ENCODE data around the gene CMIP.

CMIP gene

DNA sequence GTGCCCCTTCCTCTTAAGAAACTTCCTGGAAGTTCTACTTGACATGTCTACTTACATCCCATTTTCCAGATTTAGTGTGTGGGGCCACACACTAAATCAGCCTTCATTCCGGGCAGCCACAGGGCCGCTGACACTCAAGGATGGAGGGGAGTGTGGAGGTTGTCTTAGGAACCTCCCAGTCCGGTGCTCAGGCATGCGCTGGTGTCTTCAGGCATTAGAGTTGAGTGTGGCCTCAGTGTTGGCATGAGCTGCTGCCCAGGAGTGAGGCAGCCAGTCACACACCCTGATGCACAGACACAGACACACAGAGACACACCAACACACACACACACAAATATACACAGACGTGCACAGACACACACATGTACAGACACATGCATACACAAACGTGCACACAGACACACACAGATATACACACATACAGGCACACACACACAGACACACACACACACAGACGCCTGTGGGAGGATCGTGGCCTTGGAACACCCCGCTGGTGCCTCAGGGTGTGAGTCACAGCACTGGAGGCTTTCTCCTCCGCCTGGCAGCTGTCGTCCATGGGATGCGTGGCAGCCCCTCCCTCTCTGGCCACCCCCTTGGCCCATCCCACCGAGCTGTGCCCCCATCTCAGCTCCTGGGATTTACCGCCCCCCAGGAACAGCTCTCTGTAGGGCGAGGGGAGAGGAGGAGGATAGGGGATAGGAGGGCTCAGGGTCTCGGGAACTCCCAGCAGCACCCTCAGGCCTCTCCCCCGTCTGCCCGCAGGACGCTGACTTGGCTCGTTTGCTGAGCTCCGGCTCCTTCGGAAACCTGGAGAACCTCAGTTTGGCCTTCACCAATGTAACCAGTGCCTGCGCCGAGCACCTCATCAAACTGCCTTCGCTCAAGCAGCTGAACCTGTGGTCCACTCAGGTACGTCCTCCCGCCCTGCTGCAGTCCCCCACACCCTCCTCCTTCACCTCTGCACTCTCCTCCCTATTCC is 258.9 kb downstream of the CMIP start:
- no peak for DNase-seq (ENCODE audit: low read depth)

GRCh38 chr16:81705261-81705660 is 260.7 kb downstream of the CMIP start:
- DNase-seq (ENCODE audit: low read depth) = no peak

GRCh38 chr16:81706327-81707295 is 262.0 kb downstream of the CMIP start:
- no peak for DNase-seq (ENCODE audit: low read depth)

DNA sequence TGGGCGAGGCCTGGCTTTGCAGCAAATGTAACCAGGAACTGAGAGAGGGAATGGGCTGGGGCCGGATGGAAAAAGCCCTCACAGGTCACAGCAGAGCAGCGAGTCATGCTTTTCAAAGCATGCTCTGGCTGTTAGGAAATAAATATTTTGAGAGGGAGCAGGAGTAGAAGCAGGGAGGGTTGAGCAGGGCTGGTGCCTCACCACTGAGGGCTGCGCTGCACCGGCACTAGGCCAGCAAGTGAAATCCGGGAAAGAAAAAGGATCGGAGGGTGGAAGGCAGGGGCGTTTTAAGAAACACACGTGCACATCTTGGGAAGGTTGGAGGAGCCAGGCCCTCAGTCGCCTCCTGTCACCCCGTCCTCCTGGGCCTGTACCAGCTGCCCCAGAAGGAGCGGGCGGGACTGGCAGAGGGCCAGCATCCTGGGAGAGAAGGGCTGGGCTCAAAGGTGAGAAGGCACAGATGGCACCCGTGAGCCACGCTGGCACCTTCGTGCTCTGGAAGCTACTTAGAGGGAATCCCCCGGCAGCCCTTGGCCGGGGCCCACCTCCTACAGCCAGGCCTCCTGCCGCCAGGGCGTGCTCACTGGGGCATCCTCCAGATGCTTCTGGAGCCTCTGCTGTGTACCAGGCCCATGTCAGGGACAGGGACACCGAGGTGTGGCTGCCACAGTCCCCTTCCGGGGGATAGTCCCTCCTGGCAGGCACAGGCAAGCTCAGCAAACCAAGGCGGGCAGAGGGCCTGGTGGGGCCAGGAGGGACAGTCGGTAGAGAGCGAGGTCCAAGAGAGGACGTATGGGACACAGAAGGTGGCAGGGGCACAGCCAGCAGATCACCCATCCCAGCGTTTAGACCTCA is 263.0 kb downstream of the CMIP start:
- DNase-seq (ENCODE audit: low read depth) = no peak

DNA sequence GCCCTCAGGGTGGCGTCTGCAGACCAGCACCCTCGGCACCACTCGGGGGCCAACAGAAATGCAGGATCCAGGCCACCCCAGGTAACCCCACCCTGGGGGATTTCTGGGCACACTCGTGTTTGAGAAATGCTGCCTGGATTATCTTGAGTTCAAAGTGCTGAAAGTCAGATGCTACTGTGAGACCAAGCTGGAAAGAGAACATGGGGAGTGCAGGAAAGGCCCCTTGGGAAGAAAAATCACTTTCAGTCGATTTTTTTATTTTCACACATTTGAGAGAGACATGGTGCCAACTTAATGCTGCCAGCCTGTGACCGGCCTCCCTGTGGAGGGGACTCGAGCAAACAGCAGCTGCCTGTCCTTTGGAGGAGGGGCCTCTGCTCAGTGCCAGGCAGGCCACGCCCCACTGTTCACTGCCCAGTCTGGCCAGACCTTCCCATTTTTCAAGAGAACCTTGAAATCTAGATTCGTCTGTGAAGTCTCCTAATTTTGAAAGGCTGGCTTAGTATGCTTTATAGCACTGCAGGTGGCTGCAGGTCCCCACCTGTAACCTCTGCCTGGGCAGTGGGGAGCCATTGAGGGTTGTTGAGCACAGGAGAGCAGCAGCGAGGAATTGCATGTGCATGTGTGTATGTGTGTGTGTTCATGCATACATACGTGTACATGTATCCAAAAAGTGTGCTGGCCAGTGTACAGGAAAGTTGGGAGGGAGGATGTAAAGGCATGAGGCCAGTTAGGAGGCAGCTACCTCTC is 263.8 kb downstream of the CMIP start:
- no peak for DNase-seq (ENCODE audit: low read depth)

GRCh38 chr16:81709016-81709900 is 264.6 kb downstream of the CMIP start:
- no peak for DNase-seq (ENCODE audit: low read depth)

DNA sequence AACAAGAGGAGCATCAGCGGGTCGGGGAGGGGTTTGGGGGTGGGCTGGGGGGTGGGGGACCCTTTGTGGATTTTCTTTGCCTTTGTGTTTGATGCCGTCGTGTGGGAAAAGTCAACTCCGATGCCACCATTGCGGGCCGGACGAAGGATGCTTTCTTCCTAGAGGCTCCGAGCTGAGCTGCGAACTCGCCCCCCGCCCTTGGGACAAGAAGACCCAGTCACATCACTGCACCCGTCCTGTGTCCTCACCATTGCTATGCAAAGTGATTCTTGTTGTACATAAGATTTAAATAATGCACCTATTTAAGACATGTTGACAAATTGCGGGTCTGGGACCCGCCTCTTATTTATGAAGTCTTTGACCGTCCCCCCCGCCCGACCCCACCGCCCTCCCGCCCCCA is 265.4 kb downstream of the CMIP start:
- DNase-seq (ENCODE audit: low read depth) = no peak

GRCh38 chr16:81710596-81710995 is 266.0 kb downstream of the CMIP start:
- DNase-seq (ENCODE audit: low read depth) = no peak

- no peak for DNase-seq (ENCODE audit: low read depth)
Measured at GRCh38 chr16:81711657-81712319, 267.2 kb downstream of the CMIP start.

GRCh38 chr16:81712681-81713080 is 268.1 kb downstream of the CMIP start:
- no peak for DNase-seq (ENCODE audit: low read depth)

GRCh38 chr16:81713295-81713772 is 268.7 kb downstream of the CMIP start:
- no peak for DNase-seq (ENCODE audit: low read depth)

DNA sequence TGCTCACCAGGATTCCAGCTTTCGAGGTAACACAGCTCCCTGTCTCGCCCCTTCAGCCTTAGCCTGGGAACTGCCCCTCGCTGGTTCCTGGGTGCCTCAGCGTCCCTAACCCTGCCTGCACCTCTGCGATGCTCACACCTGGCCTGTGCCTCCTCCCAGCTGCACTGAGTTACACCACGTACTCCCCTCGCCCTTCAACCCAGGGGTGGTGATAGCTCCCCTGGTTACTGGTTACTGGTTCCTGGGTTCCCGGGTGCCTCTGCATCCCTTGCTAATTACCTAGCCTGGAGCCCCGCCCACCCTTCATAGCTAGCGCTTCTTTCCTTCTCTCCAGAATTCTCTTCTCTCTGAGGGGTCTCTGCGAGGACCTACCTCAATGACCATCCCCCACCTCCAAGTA is 269.2 kb downstream of the CMIP start:
- DNase-seq (ENCODE audit: low read depth) = no peak

DNA sequence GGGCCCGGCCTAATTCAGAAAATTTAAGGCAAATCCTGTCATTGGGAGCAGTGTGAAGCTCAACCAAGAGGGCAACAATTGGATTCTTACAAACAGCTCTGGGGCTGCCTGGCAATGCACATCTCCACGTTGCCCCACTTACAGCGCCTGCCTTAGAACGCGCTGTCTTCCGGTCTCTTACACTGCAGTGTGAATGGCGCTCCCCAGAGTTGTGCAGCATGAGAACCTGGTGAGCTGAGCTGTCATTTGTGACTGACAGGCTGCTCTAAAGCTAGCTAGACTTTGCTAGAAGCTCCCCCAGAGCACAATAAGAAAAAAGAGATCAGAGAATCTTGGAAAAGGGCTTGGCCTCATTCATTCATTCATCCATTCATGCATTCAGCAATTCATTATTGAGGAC is 270.0 kb downstream of the CMIP start:
- DNase-seq (ENCODE audit: low read depth) = no peak

DNA sequence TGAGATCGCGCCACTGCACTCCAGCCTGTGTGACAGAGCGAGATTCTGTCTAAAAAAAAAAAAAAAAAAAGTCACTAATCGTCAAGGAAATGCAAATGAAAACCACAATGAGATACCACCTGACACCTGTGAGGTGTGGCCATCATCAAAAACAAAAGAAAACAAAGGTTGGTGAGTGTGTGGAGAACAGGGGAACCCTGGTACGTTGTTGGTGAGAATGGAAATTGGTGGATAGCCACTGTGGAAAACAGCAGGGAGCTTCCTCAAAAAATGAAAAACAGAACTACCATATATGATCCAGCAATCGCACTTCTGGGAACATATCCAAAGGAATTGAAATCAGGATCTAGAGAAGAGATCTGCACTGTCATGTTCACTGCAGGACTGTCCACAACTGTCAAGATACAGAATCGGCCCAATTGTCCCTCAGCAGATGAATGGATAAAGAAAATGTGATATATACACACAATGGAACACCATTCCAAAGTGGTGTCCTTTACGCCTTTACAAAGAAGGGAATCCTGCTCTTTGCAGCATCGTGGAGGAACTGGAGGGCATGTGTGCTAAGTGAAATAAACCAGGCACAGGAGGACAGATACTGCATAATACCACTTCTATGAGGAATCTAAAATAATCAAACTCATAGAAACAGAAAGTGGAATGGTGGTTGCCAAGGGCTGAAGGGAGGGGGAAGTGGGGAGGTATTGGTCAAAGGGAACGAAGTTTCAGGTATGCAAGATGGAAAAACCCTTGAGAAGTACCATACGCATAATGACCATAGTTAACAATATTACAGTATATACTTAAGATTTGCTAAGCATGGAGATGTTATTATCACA is 271.0 kb downstream of the CMIP start:
- no peak for DNase-seq (ENCODE audit: low read depth)

DNA sequence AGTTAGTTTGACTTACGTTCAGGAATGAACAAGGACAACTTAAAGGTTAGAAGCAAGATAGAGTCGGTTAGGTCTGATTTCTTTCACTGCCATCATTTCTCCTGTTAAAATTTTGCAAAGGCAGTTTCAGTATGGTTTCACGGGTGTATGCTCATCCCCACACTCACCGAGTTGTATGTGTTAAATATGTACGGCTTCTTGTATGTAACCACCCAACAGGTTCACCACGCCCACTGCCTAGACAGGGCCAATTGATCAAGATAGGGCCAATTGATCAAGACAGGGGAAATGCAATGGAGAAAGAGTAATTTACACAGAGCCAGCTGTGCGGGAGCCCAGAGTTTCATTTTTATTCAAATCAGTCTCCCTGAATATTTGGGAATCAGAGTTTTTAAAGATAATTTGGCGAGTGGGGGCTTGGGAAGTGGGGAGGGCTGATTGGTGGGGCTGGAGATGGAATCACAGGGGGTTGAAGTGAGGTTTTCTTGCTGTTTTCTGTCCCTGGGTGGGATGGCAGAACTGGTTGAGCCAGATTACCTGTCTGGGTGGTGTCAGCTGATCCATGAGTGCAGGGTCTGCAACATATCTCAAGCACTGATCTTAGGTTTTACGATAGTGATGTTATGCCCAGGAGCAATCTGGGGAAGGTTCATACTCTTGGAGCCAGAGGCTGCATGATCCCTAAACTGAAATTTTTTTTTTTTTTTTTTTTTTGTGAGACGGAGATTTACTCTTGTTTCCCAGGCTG is 272.0 kb downstream of the CMIP start:
- no peak for DNase-seq (ENCODE audit: low read depth)

- DNase-seq (ENCODE audit: low read depth) = no peak
Measured at GRCh38 chr16:81717662-81718189, 273.1 kb downstream of the CMIP start.

DNA sequence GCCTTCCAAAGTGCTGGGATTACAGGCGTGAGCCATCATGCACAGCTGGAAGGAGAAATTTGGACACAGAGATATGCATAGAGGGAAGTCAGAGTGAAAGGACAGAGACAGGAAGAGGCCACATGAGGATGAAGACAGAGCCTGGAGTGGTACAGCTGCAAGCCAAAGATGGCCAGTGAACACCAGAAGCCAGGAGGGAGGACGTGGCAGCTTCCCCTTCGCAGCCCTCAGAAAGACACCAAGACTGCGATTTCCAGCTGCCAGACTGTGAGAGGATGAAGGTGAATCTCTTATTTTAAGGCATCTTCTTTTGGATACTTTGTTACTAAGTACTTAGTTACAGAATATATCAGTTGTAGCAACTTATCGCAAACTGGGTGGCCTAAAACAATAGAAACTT is 274.0 kb downstream of the CMIP start:
- DNase-seq (ENCODE audit: low read depth) = no peak
